Peyer's patch (tissue), 4 donors: ENCODE measurements around the gene MAGI2.

Experiments
- CTCF ChIP-seq, 6 experiments: fragments of 450-650 bp in 4 of 6; fragments of 200-600 bp in 2 of 6; sonication (generic) in 1 of 6; IDR thresholded peaks; one replicate each; pipeline ENCODE4 v1.5.1; 2017 to 2019; ENCODE audit warnings: antibody characterized with exemption in 6 of 6, mild to moderate bottlenecking in 3 of 6, moderate library complexity in 1 of 6
- POLR2A ChIP-seq, 2 donors: fragments of 450-650 bp; IDR thresholded peaks; one replicate each; pipeline ENCODE4 v1.5.1; 2017; ENCODE audit warnings: antibody characterized with exemption in 2 of 2, mild to moderate bottlenecking in 2 of 2, moderate library complexity in 2 of 2

- TF ChIP-seq CTCF (IDR thresholded peaks at IDR 0.05) (no peak), POLR2A (IDR thresholded peaks at IDR 0.05) (no peak)
Measured at GRCh38 chr7:79084423-79084822, 369.0 kb downstream of the MAGI2 start.
